GM18519 (cell line): ENCODE measurements around the gene HOXB8.

ENCODE experiments used
- ATAC-seq: cut with Tn5 transposase; IDR thresholded peaks from one replicate; pipeline ENCODE4 v1.9.1; 2021; ENCODE audit warnings: mild to moderate bottlenecking, moderate library complexity; ENCODE audit not compliant: unreplicated experiment, low FRiP score

HOXB8 gene

GRCh38 chr17:48625495-48626244, 10.6 kb upstream of the HOXB8 start:
- no peak for ATAC-seq

- no peak for ATAC-seq
Observed at GRCh38 chr17:48624544-48625494, 9.7 kb upstream of the HOXB8 start.

GRCh38 chr17:48624118-48624517, 9.0 kb upstream of the HOXB8 start:
- ATAC-seq: no peak

GRCh38 chr17:48623583-48623982, 8.5 kb upstream of the HOXB8 start:
- no peak for ATAC-seq

- ATAC-seq: no peak
Observed at GRCh38 chr17:48622857-48623256, 7.8 kb upstream of the HOXB8 start.

GRCh38 chr17:48621410-48622392, 6.6 kb upstream of the HOXB8 start:
- ATAC-seq: no peak

- ATAC-seq: no peak
Observed at GRCh38 chr17:48620461-48621139, 5.5 kb upstream of the HOXB8 start.

- ATAC-seq: no peak
Observed at GRCh38 chr17:48619826-48620449, 4.8 kb upstream of the HOXB8 start.

GRCh38 chr17:48618256-48618896, 3.3 kb upstream of the HOXB8 start:
- no peak for ATAC-seq

- no peak for ATAC-seq
Observed at GRCh38 chr17:48617471-48618255, 2.6 kb upstream of the HOXB8 start.

GRCh38 chr17:48616717-48617470, 1.8 kb upstream of the HOXB8 start:
- ATAC-seq: no peak

GRCh38 chr17:48615963-48616716, 1.0 kb upstream of the HOXB8 start:
- no peak for ATAC-seq

- ATAC-seq: no peak
Observed at GRCh38 chr17:48613862-48614694, 1.0 kb downstream of the HOXB8 start.

GRCh38 chr17:48612854-48613691, 2.0 kb downstream of the HOXB8 start:
- ATAC-seq: no peak

- ATAC-seq: no peak
Observed at GRCh38 chr17:48612456-48612853, 2.6 kb downstream of the HOXB8 start.
